K562 (cell line): Measurements from ENCODE around the gene CCM2. TPM values are rescaled to one million over a fixed set of nuclear protein-coding genes. Genes with fewer than 3 reads are reported as not detected.
A peak's percentile ranks its signal among the peaks of the same experiment; 100 is the strongest.

ENCODE experiments used
- ATAC-seq: fragments of 200-7000 bp; cut with Tn5 transposase; 3 replicates; pipeline ENCODE4 v1.9.1; 2020; ENCODE audit warnings: moderate library complexity
- BruUV-seq: library from RNA; stranded (reverse); fragments of 400-500 nt; replicated peaks from 2 replicates; lab custom pipeline; 2021; lab: Mats Ljungman, UMichigan
- CTCF ChIA-PET: fragments of 300-600 bp; formaldehyde crosslinking; extraction: SDS; loops from one replicate; lab custom pipeline; 2021; ENCODE audit warnings: low intra/inter-chr PET ratio; lab: Yijun Ruan, JAX
- POLR2A ChIA-PET: fragments of 300-600, 350-650 bp; sonication (Branson Sonifier 250); formaldehyde crosslinking; extraction: SDS; loops from one replicate; lab custom pipeline; 2021; ENCODE audit warnings: antibody characterized with exemption, inconsistent platforms; lab: Yijun Ruan, JAX
- DNase-seq, 4 experiments: peaks; one replicate each; pipeline versions ENCODE4 v3.0.0 to v3.0.0-alpha.2; 2011 to 2018; ENCODE audit warnings: low spot score in 3 of 4, mixed read lengths in 3 of 4; ENCODE audit errors: extremely low read depth in 1 of 4
- FAIRE-seq: peaks from 2 replicates; lab custom pipeline; 2011; peaks lifted over from hg19 to GRCh38; lab: Jason Lieb, UNC
- H2AFZ ChIP-seq: 2 replicates; pipeline ENCODE4 v1.6.0; 2011; ENCODE audit warnings: low read depth, low read length, control low read depth, inconsistent platforms
- H3K27ac ChIP-seq: fragments of 200-600 bp; 3 replicates; pipeline ENCODE4 v1.8.0; 2011; ENCODE audit warnings: low read depth, mild to moderate bottlenecking, control low read depth, inconsistent platforms, low read length, moderate library complexity, mixed read lengths; ENCODE audit errors: extremely low read depth
- H3K27me3 ChIP-seq, 2 experiments: fragments of 300-600 bp in 1 of 2; 2 replicates in 1 of 2; 3 replicates in 1 of 2; pipeline versions ENCODE4 v1.6.0 to v1.8.0; 2011; ENCODE audit warnings: inconsistent platforms in 2 of 2, low read length in 2 of 2, mild to moderate bottlenecking in 1 of 2, mixed read lengths in 1 of 2, moderate library complexity in 1 of 2; ENCODE audit not compliant: control insufficient read depth in 2 of 2, insufficient read depth in 2 of 2
- H3K36me3 ChIP-seq: fragments of 300-600 bp; 3 replicates; pipeline ENCODE4 v1.8.0; 2011; ENCODE audit warnings: mild to moderate bottlenecking, low read length, inconsistent platforms; ENCODE audit not compliant: control insufficient read depth, insufficient read depth
- H3K4me1 ChIP-seq, 2 experiments: fragments of 200-600 bp in 1 of 2; replicated peaks in 1 of 2; 2 replicates in 1 of 2; 3 replicates in 1 of 2; pipeline versions ENCODE4 v1.5.1 to v1.8.0; 2011; ENCODE audit warnings: inconsistent platforms in 2 of 2, low read length in 2 of 2, mild to moderate bottlenecking in 1 of 2, mixed read lengths in 1 of 2, moderate library complexity in 1 of 2; ENCODE audit not compliant: control insufficient read depth in 2 of 2, insufficient read depth in 2 of 2
- H3K4me2 ChIP-seq: 2 replicates; pipeline ENCODE4 v1.6.1; 2011; ENCODE audit warnings: low read length, control low read depth, inconsistent platforms, mixed read lengths; ENCODE audit not compliant: insufficient read depth
- H3K4me3 ChIP-seq: fragments of 200-600 bp; sonication (generic), shearing (Covaris generic); 2 replicates; pipeline ENCODE4 v1.5.1; 2016; ENCODE audit warnings: control low read depth, inconsistent platforms
- H3K79me2 ChIP-seq: fragments of 200-600 bp; 3 replicates; pipeline ENCODE4 v1.8.0; 2011; ENCODE audit warnings: low read length, inconsistent platforms; ENCODE audit not compliant: control insufficient read depth, insufficient read depth
- H3K9ac ChIP-seq, 2 experiments: 2 replicates each; pipeline versions ENCODE4 v1.6.0 to v1.6.1; 2011; ENCODE audit warnings: low read depth in 2 of 2, low read length in 2 of 2, control low read depth in 1 of 2, inconsistent platforms in 1 of 2, mild to moderate bottlenecking in 1 of 2, mixed read lengths in 1 of 2; ENCODE audit not compliant: insufficient read depth in 1 of 2
- H3K9me1 ChIP-seq: one replicate; pipeline ENCODE4 v1.6.0; 2011; ENCODE audit warnings: inconsistent platforms, mild to moderate bottlenecking, low read length, moderate library complexity; ENCODE audit not compliant: control insufficient read depth, insufficient read depth
- H3K9me3 ChIP-seq: replicated peaks from 2 replicates; pipeline ENCODE4 v1.5.1; 2011; ENCODE audit warnings: low read depth, low read length, inconsistent platforms; ENCODE audit not compliant: control insufficient read depth, insufficient read depth
- H4K20me1 ChIP-seq: replicated peaks from 2 replicates; pipeline ENCODE4 v1.6.1; 2011; ENCODE audit warnings: low read length, inconsistent platforms, mixed read lengths; ENCODE audit not compliant: control insufficient read depth, insufficient read depth
- HDAC6 ChIP-seq: IDR thresholded peaks from 2 replicates; pipeline ENCODE4 v1.6.1; 2012; ENCODE audit warnings: low read depth, mild to moderate bottlenecking, control low read depth, inconsistent platforms, low read length, moderate library complexity
- NONO ChIP-seq, 2 experiments: fragments of 200-400 bp in 1 of 2; fragments of 450-650 bp in 1 of 2; formaldehyde crosslinking in 1 of 2; IDR thresholded peaks; 2 replicates each; pipeline ENCODE4 v1.6.1; 2017; ENCODE audit warnings: low read depth in 2 of 2, mild to moderate bottlenecking in 2 of 2, moderate library complexity in 2 of 2, low read length in 1 of 2
- SNIP1 ChIP-seq: fragments of 450-650 bp; IDR thresholded peaks from 2 replicates; pipeline ENCODE4 v1.7.1; 2017; ENCODE audit warnings: low read depth, mild to moderate bottlenecking
- ZKSCAN8 ChIP-seq: fragments of 200-800 bp; sonication (Bioruptor generic); IDR thresholded peaks from 2 replicates; pipeline ENCODE4 v1.6.1; 2016; ENCODE audit warnings: missing genetic modification characterization, missing compliant biosample characterization
- ZNF212 ChIP-seq: fragments of 450-650 bp; formaldehyde crosslinking; IDR thresholded peaks from 2 replicates; pipeline ENCODE4 v1.4.0; 2020; ENCODE audit warnings: mild to moderate bottlenecking
- ZNF224 ChIP-seq: sonication (generic); formaldehyde crosslinking; IDR thresholded peaks from 2 replicates; pipeline ENCODE4 v1.8.0; 2022; ENCODE audit warnings: mild to moderate bottlenecking, missing genetic modification reagents
- WGBS: fragments of 100-300 bp; shearing (Covaris generic); methylation state at CpG from one replicate; pipeline ENCODE4 v1.1.6; 2016; ENCODE audit warnings: low coverage, mixed read lengths; ENCODE audit not compliant: insufficient coverage; ENCODE audit errors: missing lambda C conversion rate; 5-methylcytosine and 5-hydroxymethylcytosine counted together
- in situ Hi-C: fragments of 300-500 bp; cut with MboI; formaldehyde crosslinking; loops from 4 replicates; pipeline ENCODE4 v1.15.0; 2018; ENCODE audit warnings: inconsistent platforms, mixed read lengths
- intact Hi-C: fragments of 100-400 bp; cut with micrococcal nuclease; formaldehyde crosslinking; loops from 2 replicates; pipeline ENCODE4 v1.14.2; 2022
- polyA plus RNA-seq, 8 experiments: library from polyadenylated mRNA; depleted of rRNA in 4 of 8; stranded (reverse) in 5 of 8; unstranded in 3 of 8; fragments of >200 nt; fragmentation: Nextera tagmentation in 2 of 8; fragmentation: Illumina TruSeq in 1 of 8; extraction: Ambion mirVana in 2 of 8; extraction: Trizol in 1 of 8; gene quantifications; 2 replicates each; pipeline versions ENCODE4 v1.2.1 to v1.2.3, GENCODE V29; 2011 to 2014; ENCODE audit warnings: inconsistent platforms in 1 of 8, missing spikeins in 1 of 8
- total RNA-seq, 7 experiments: library from RNA; depleted of rRNA in 6 of 7; stranded (reverse); fragments of >200 nt in 6 of 7; fragmentation: Illumina TruSeq in 2 of 7; extraction: Trizol in 2 of 7; gene quantifications; 2 replicates each; pipeline versions ENCODE4 v1.2.1 to v1.2.3, GENCODE V29; 2011 to 2021; ENCODE audit warnings: low replicate concordance in 1 of 7

CCM2 gene
- total and polyA plus RNA-seq, 9 of the 15 experiments (the other 6 are each of a cell fraction or from before 2014, with no cell fraction given): 0.41 to 38.6 (median 25.9) TPM

- no peaks in the 10 kb centered on the region for H3K27me3 ChIP-seq
- H3K9me1 ChIP-seq: peaks cover 2% of the 10 kb centered on the region
- TF ChIP-seq SNIP1: no peak
- peak overlapping the region in 1 of 2 experiments; percentile 71; a peak in 2 of 4 replicates for H3K9ac ChIP-seq
- POLR2A ChIA-PET: interaction anchor here (0.7 to 4.9 kb wide), 3 partner anchors 9 to 239 kb away, joined by 3 to 23 read pairs (median 6); partner anchors contain the start of genes PURB and TBRG4
- no peaks in the 10 kb centered on the region for H3K9me3 ChIP-seq
- no peak overlapping the region for H3K27ac ChIP-seq
- peaks cover 0 to 23% of the 10 kb centered on the region in 2 experiments; a peak in 3 of 5 replicates for H3K4me1 ChIP-seq
- DNase-seq: no peak
- in situ Hi-C loops: no loop called here
- no peak overlapping the region for H3K4me2 ChIP-seq
- no peaks in the 10 kb centered on the region for H3K79me2 ChIP-seq
- intact Hi-C loops: no loop called here
- 54% methylated on average over 11 of the region's 12 CpGs for WGBS
- no peaks in the 10 kb centered on the region for H4K20me1 ChIP-seq
- no peaks in the 10 kb centered on the region for H3K36me3 ChIP-seq
- no peak for FAIRE-seq
- BruUV-seq: no TSS peak
- H2AFZ ChIP-seq: no peak overlapping the region
- ATAC-seq: peak; percentile 46
- no peak overlapping the region for H3K4me3 ChIP-seq
- CTCF ChIA-PET: no interaction called here
These were observed 124.1 kb downstream of the CCM2 start for GRCh38 chr7:45123913-45124710.

- FAIRE-seq (no peak), ATAC-seq (no peak), DNase-seq (no peak)
- Histone ChIP-seq H3K27me3 (no peaks in the 10 kb centered on the region), H3K4me1 (peaks cover 0 to 29% of the 10 kb centered on the region in 2 experiments; a peak in 3 of 5 replicates), H3K9ac (peak overlapping the region in 1 of 2 experiments; percentile 79; a peak in 2 of 4 replicates), H3K79me2 (no peaks in the 10 kb centered on the region), H3K36me3 (no peaks in the 10 kb centered on the region), H3K9me3 (no peaks in the 10 kb centered on the region), H2AFZ (0 out of 2 replicates have a peak overlapping the region, but pooled peaks have one; percentile 3), H3K9me1 (peaks cover 3% of the 10 kb centered on the region), H3K27ac (no peak overlapping the region), H3K4me2 (no peak overlapping the region), H3K4me3 (no peak overlapping the region), H4K20me1 (no peaks in the 10 kb centered on the region)
- ChIA-PET POLR2A (interaction anchor here (0.9 to 1.6 kb wide), 3 partner anchors 8 to 14 kb away, joined by 3 to 6 read pairs (median 4); partner anchors contain the start of gene TBRG4), CTCF (no interaction called here)
- no TSS peak for BruUV-seq
- intact Hi-C loops: no loop called here
- TF ChIP-seq ZNF212 (no peak), HDAC6 (no peak), ZNF224 (CRISPR knock-in tag) (no peak), NONO (IDR thresholded peaks at IDR 0.05; ENCODE audit: low read depth in 2 of 2, low read length in 1 of 2) (no peak), ZKSCAN8 (CRISPR knock-in tag) (no peak)
- in situ Hi-C loops: no loop called here
- 76% methylated on average over 11 of the region's 11 CpGs for WGBS
These were observed 125.3 kb downstream of the CCM2 start for GRCh38 chr7:45125193-45125904.
